H1 (cell line): Measurements from ENCODE around the gene SLC12A7. TPM values are rescaled to one million over a fixed set of nuclear protein-coding genes. Genes with fewer than 3 reads are reported as not detected.

Source experiments
- CTCF ChIA-PET: fragments of 300-600 bp; sonication (Branson Sonifier 250); formaldehyde crosslinking; loops from one replicate; lab custom pipeline; 2021; ENCODE audit not compliant: partially characterized antibody; lab: Charles Lee
- POLR2A ChIA-PET: fragments of 300-600 bp; sonication (Branson Sonifier 250); formaldehyde crosslinking; loops from one replicate; lab custom pipeline; 2021; ENCODE audit warnings: inconsistent platforms; ENCODE audit not compliant: partially characterized antibody; lab: Charles Lee
- DNase-seq, 2 experiments: peaks; one replicate each; pipeline versions ENCODE4 v3.0.0 to v3.0.0-alpha.2; 2010 to 2022; ENCODE audit warnings: low spot score in 2 of 2, low read depth in 1 of 2, mixed read lengths in 1 of 2
- FAIRE-seq: peaks from 2 replicates; lab custom pipeline; 2011; peaks lifted over from hg19 to GRCh38; lab: Jason Lieb, UNC
- H2AFZ ChIP-seq: 2 replicates; pipeline ENCODE4 v1.8.1; 2012; ENCODE audit warnings: low read length, inconsistent platforms
- H2AK5ac ChIP-seq: 2 replicates; pipeline ENCODE4 v1.6.1; 2013; ENCODE audit warnings: low read depth, low read length
- H2BK120ac ChIP-seq: replicated peaks from 2 replicates; pipeline ENCODE3; 2013; ENCODE audit warnings: low read depth, low read length, inconsistent platforms
- H2BK12ac ChIP-seq: 2 replicates; pipeline ENCODE4 v1.6.1; 2013; ENCODE audit warnings: low read depth, low read length
- H2BK15ac ChIP-seq: 2 replicates; pipeline ENCODE4 v1.6.1; 2013; ENCODE audit warnings: low read length
- H2BK20ac ChIP-seq: 2 replicates; pipeline ENCODE4 v1.6.1; 2013; ENCODE audit warnings: low read length
- H2BK5ac ChIP-seq: 2 replicates; pipeline ENCODE4 v1.6.1; 2013; ENCODE audit warnings: low read depth, low read length
- H3K14ac ChIP-seq: 2 replicates; pipeline ENCODE4 v1.6.1; 2013; ENCODE audit warnings: inconsistent platforms; ENCODE audit not compliant: insufficient read length
- H3K18ac ChIP-seq: 2 replicates; pipeline ENCODE4 v1.6.1; 2013; ENCODE audit warnings: low read length; ENCODE audit errors: extremely low read depth
- H3K23ac ChIP-seq: 2 replicates; pipeline ENCODE4 v1.6.1; 2013; ENCODE audit warnings: inconsistent platforms; ENCODE audit not compliant: insufficient read length
- H3K23me2 ChIP-seq: 2 replicates; pipeline ENCODE4 v1.6.1; 2013; ENCODE audit warnings: low read depth, low read length
- H3K27ac ChIP-seq: 2 replicates; pipeline ENCODE4 v1.6.1; 2011; ENCODE audit warnings: low read depth, low read length, inconsistent platforms
- H3K27me3 ChIP-seq, 4 experiments: replicated peaks in 1 of 4; 1 replicate in 1 of 4; 2 replicates in 3 of 4; pipeline versions ENCODE4 v1.6.1 to v1.8.1; 2011 to 2013; ENCODE audit warnings: low read length in 3 of 4, mild to moderate bottlenecking in 3 of 4, inconsistent platforms in 2 of 4, mixed read lengths in 2 of 4, moderate library complexity in 1 of 4; ENCODE audit not compliant: control insufficient read depth in 3 of 4, insufficient read depth in 3 of 4; ENCODE audit errors: extremely low read depth in 1 of 4
- H3K36me3 ChIP-seq, 4 experiments: 2 replicates each; pipeline versions ENCODE4 v1.6.1 to v1.8.1; 2011 to 2013; ENCODE audit warnings: mild to moderate bottlenecking in 4 of 4, low read length in 3 of 4, moderate library complexity in 2 of 4, control low read depth in 1 of 4, inconsistent platforms in 1 of 4; ENCODE audit not compliant: insufficient read depth in 4 of 4, control insufficient read depth in 2 of 4
- H3K4ac ChIP-seq: replicated peaks from 2 replicates; pipeline ENCODE3; 2013; ENCODE audit warnings: low read length, low read depth, mixed read lengths, inconsistent platforms; ENCODE audit not compliant: insufficient read length
- H3K4me1 ChIP-seq, 4 experiments: replicated peaks in 1 of 4; 1 replicate in 1 of 4; 2 replicates in 3 of 4; pipeline versions ENCODE4 v1.6.1 to v1.8.1; 2011 to 2013; ENCODE audit warnings: low read length in 3 of 4, inconsistent platforms in 2 of 4, mixed read lengths in 1 of 4; ENCODE audit not compliant: insufficient read depth in 4 of 4, control insufficient read depth in 3 of 4
- H3K4me2 ChIP-seq, 2 experiments: 2 replicates each; pipeline versions ENCODE4 v1.6.1 to v1.8.1; 2011 to 2013; ENCODE audit warnings: low read depth in 2 of 2, low read length in 2 of 2, control low read depth in 1 of 2, inconsistent platforms in 1 of 2, mild to moderate bottlenecking in 1 of 2; ENCODE audit not compliant: insufficient read depth in 1 of 2
- H3K4me3 ChIP-seq, 4 experiments: fragments of 200-600, 300-600 bp in 1 of 4; sonication (generic), shearing (Covaris generic), sonication (Bioruptor Twin) in 1 of 4; 2 replicates each; pipeline versions ENCODE4 v1.5.1 to v1.8.1; 2011 to 2016; ENCODE audit warnings: low read length in 4 of 4, low read depth in 3 of 4, control low read depth in 2 of 4, inconsistent platforms in 2 of 4, mild to moderate bottlenecking in 2 of 4, mixed read lengths in 1 of 4, moderate library complexity in 1 of 4; ENCODE audit not compliant: insufficient read depth in 2 of 4; ENCODE audit errors: extremely low read depth in 1 of 4
- H3K56ac ChIP-seq: replicated peaks from 2 replicates; pipeline ENCODE3; 2013; ENCODE audit warnings: low read depth, mild to moderate bottlenecking, mixed read lengths, low read length, inconsistent platforms; ENCODE audit not compliant: insufficient read length
- H3K79me1 ChIP-seq: 2 replicates; pipeline ENCODE4 v1.6.1; 2013; ENCODE audit warnings: low read depth, low read length, control low read depth
- H3K79me2 ChIP-seq, 2 experiments: 2 replicates each; pipeline versions ENCODE4 v1.6.1 to v1.8.1; 2012 to 2013; ENCODE audit warnings: low read length in 2 of 2, mild to moderate bottlenecking in 2 of 2, inconsistent platforms in 1 of 2; ENCODE audit not compliant: insufficient read depth in 2 of 2, control insufficient read depth in 1 of 2
- H3K9ac ChIP-seq, 4 experiments: replicated peaks in 1 of 4; 1 replicate in 1 of 4; 2 replicates in 3 of 4; pipeline versions ENCODE4 v1.6.1 to v1.8.1; 2011 to 2013; ENCODE audit warnings: low read depth in 3 of 4, low read length in 3 of 4, control low read depth in 2 of 4, mild to moderate bottlenecking in 2 of 4, moderate library complexity in 2 of 4, inconsistent platforms in 1 of 4; ENCODE audit errors: extremely low read depth in 1 of 4
- H3K9me3 ChIP-seq, 2 experiments: 2 replicates each; pipeline versions ENCODE4 v1.6.1 to v1.8.1; 2012 to 2013; ENCODE audit warnings: mild to moderate bottlenecking in 2 of 2, moderate library complexity in 2 of 2, control low read depth in 1 of 2, inconsistent platforms in 1 of 2, low read depth in 1 of 2, low read length in 1 of 2, mixed read lengths in 1 of 2; ENCODE audit not compliant: insufficient read depth in 2 of 2
- H4K20me1 ChIP-seq, 2 experiments: replicated peaks in 1 of 2; 2 replicates each; pipeline versions ENCODE3 to v1.8.1; 2011 to 2013; ENCODE audit warnings: inconsistent platforms in 2 of 2, low read length in 2 of 2, mild to moderate bottlenecking in 1 of 2; ENCODE audit not compliant: insufficient read depth in 2 of 2, control insufficient read depth in 1 of 2
- H4K5ac ChIP-seq: 2 replicates; pipeline ENCODE4 v1.6.1; 2013; ENCODE audit warnings: low read length, low read depth, mixed read lengths, inconsistent platforms; ENCODE audit not compliant: insufficient read length
- H4K8ac ChIP-seq: 2 replicates; pipeline ENCODE4 v1.8.0; 2013; ENCODE audit warnings: mild to moderate bottlenecking, moderate library complexity, low read length, inconsistent platforms; ENCODE audit not compliant: insufficient read depth; ENCODE audit errors: extremely low read depth
- H4K91ac ChIP-seq: replicated peaks from 2 replicates; pipeline ENCODE3; 2013; ENCODE audit warnings: low read length, mixed read lengths, inconsistent platforms; ENCODE audit not compliant: insufficient read length
- ASH2L ChIP-seq: fragments of 200-600, 300-600 bp; sonication (generic); IDR thresholded peaks from one replicate; pipeline ENCODE4 v1.7.1; 2017; ENCODE audit warnings: low read length
- CEBPB ChIP-seq: IDR thresholded peaks from 2 replicates; pipeline ENCODE4 v1.6.1; 2012; ENCODE audit warnings: low read depth, low read length
- CREB1 ChIP-seq: IDR thresholded peaks from 2 replicates; pipeline ENCODE4 v1.6.1; 2012; ENCODE audit warnings: inconsistent platforms
- EP300 ChIP-seq, 2 experiments: IDR thresholded peaks; 1 replicate in 1 of 2; 2 replicates in 1 of 2; pipeline ENCODE4 v1.6.1; 2011 to 2012; ENCODE audit warnings: low read depth in 2 of 2, low read length in 2 of 2, mild to moderate bottlenecking in 2 of 2, borderline replicate concordance in 1 of 2, inconsistent platforms in 1 of 2, moderate library complexity in 1 of 2
- EZH2 ChIP-seq: fragments of 200-600 bp; sonication (generic); IDR thresholded peaks from 2 replicates; pipeline ENCODE4 v1.7.1; 2012; ENCODE audit warnings: low read depth, mild to moderate bottlenecking, moderate library complexity, low read length, inconsistent platforms; ENCODE audit not compliant: severe bottlenecking
- HDAC6 ChIP-seq: IDR thresholded peaks from one replicate; pipeline ENCODE4 v1.7.1; 2012; ENCODE audit warnings: low read depth, mild to moderate bottlenecking, inconsistent platforms, low read length, moderate library complexity
- POU5F1 ChIP-seq: IDR thresholded peaks from 2 replicates; pipeline ENCODE4 v1.6.1; 2011; ENCODE audit warnings: low read depth, mild to moderate bottlenecking, low read length, moderate library complexity
- RFX5 ChIP-seq: IDR thresholded peaks from 2 replicates; pipeline ENCODE4 v1.6.1; 2011; ENCODE audit warnings: low read depth, low read length, improper control_type of control experiment, borderline replicate concordance
- SAP30 ChIP-seq: fragments of 300-600 bp; sonication (generic); IDR thresholded peaks from 2 replicates; pipeline ENCODE4 v1.7.1; 2012; ENCODE audit warnings: low read length, moderate library complexity, mild to moderate bottlenecking, inconsistent platforms; ENCODE audit not compliant: insufficient read depth, insufficient replicate concordance
- SP1 ChIP-seq: IDR thresholded peaks from 2 replicates; pipeline ENCODE4 v1.6.1; 2011; ENCODE audit warnings: low read depth, low read length
- TCF12 ChIP-seq: IDR thresholded peaks from 2 replicates; pipeline ENCODE4 v1.6.1; 2011; ENCODE audit warnings: low read depth, mild to moderate bottlenecking, low read length
- TEAD4 ChIP-seq: IDR thresholded peaks from 2 replicates; pipeline ENCODE4 v1.6.1; 2012; ENCODE audit warnings: low read depth, low read length, inconsistent platforms, mixed read lengths
- WGBS, 2 experiments: shearing (Covaris generic) in 1 of 2; methylation state at CpG; one replicate each; pipeline versions ENCODE4 v1.1.6 to v1.1.7; 2013 to 2015; ENCODE audit warnings: low lambda C conversion rate in 2 of 2, mixed read lengths in 2 of 2, inconsistent platforms in 1 of 2, low coverage in 1 of 2, missing lambda C conversion rate in 1 of 2; ENCODE audit not compliant: insufficient replicate concordance in 2 of 2, insufficient coverage in 1 of 2, insufficient read length in 1 of 2; ENCODE audit errors: extremely low coverage in 1 of 2, missing lambda C conversion rate in 1 of 2; 5-methylcytosine and 5-hydroxymethylcytosine counted together
- polyA plus RNA-seq, 7 experiments: library from polyadenylated mRNA; depleted of rRNA in 3 of 7; stranded (reverse) in 5 of 7; unstranded in 2 of 7; fragments of >200 nt in 5 of 7; fragments of 200-250 nt in 2 of 7; gene quantifications; 1 replicate in 5 of 7; 2 replicates in 1 of 7; 4 replicates in 1 of 7; pipeline versions ENCODE4 v1.2.1 to v1.2.3, GENCODE V29; 2011 to 2013; ENCODE audit warnings: missing spikeins in 2 of 7, mixed read lengths in 2 of 7
- total RNA-seq: library from RNA; stranded (reverse); fragmentation: NEBNext Ultra II Directional; extraction: Animal tissue kit (Norgen Biotek cat#: 25700); gene quantifications from 2 replicates; pipeline ENCODE4 v1.2.1, GENCODE V29; 2021
- TF ChIP-seq, protein P1 (sequence below): IDR thresholded peaks from 2 replicates; pipeline ENCODE4 v1.6.1; 2012; ENCODE audit warnings: inconsistent platforms

SLC12A7 gene
- total and polyA plus RNA-seq, 2 of the 8 experiments (the other 6 are each of a cell fraction or from before 2014, with no cell fraction given), result 23.5 to 39.7 TPM

- peak overlapping the region; percentile 84; the same call in 1 of the 2 replicates for H4K8ac ChIP-seq
- H3K27ac ChIP-seq, result no peak overlapping the region
- POLR2A ChIA-PET, result interaction anchor here (1.4 kb wide), 1 partner anchor 19 kb away, joined by 3 read pairs; no protein-coding TSS in a partner anchor
- TF ChIP-seq POU5F1 (no peak), CEBPB (no peak), HDAC6 (no peak), EZH2 (no peak), EP300 (IDR thresholded peaks at IDR 0.05; ENCODE audit: borderline replicate concordance in 1 of 2, low read depth in 2 of 2, low read length in 2 of 2) (no peak), TCF12 (no peak), ASH2L (no peak), TEAD4 (no peak), SP1 (no peak), CREB1 (no peak), RFX5 (no peak), SAP30 (no peak)
- TF ChIP-seq, protein P1, sequence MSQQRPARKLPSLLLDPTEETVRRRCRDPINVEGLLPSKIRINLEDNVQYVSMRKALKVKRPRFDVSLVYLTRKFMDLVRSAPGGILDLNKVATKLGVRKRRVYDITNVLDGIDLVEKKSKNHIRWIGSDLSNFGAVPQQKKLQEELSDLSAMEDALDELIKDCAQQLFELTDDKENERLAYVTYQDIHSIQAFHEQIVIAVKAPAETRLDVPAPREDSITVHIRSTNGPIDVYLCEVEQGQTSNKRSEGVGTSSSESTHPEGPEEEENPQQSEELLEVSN, result no peak
These were observed 81.8 kb downstream of the SLC12A7 start for GRCh38 chr5:1029945-1030625.

More at GRCh38 chr5:1029945-1030625, 81.8 kb downstream of the SLC12A7 start:
- H4K91ac ChIP-seq, result no peak overlapping the region
- no peak for DNase-seq
- no peak overlapping the region for H4K5ac ChIP-seq
- H3K23me2 ChIP-seq, result no peaks in the 10 kb centered on the region
- no peak overlapping the region for H3K9ac ChIP-seq
- no peaks in the 10 kb centered on the region for H3K9me3 ChIP-seq
- CTCF ChIA-PET, result interaction anchor here (0.6 to 3.5 kb wide), 7 partner anchors 11 to 137 kb away, joined by 3 to 16 read pairs (median 4); partner anchors contain the start of gene NKD2
- H3K27me3 ChIP-seq, result no peaks in the 10 kb centered on the region
- WGBS, 2 experiments, result 85% methylated on average over 9 of the region's 10 CpGs; no CpG with 5 or more reads in 1 of the 2 experiments
- peak overlapping the region; percentile 48; the same call in 1 of the 2 replicates for H2BK20ac ChIP-seq
- no peak overlapping the region; the same call in 1 of the 2 replicates for H2AK5ac ChIP-seq
- no peak overlapping the region for H2BK5ac ChIP-seq
- no peak overlapping the region for H2BK15ac ChIP-seq
- H3K4me1 ChIP-seq, result peaks cover 0 to 3% (median 1%) of the 10 kb centered on the region in 4 experiments; a peak in 3 of 7 replicates
- no peaks in the 10 kb centered on the region for H3K79me1 ChIP-seq
- no peak overlapping the region for H2AFZ ChIP-seq
- FAIRE-seq, result no peak
- H3K18ac ChIP-seq, result no peak overlapping the region
- H3K36me3 ChIP-seq, result no peaks in the 10 kb centered on the region
- no peak overlapping the region for H3K23ac ChIP-seq
- H3K56ac ChIP-seq, result no peak overlapping the region
- H3K4ac ChIP-seq, result no peak overlapping the region
- no peak overlapping the region for H3K4me3 ChIP-seq
- no peaks in the 10 kb centered on the region for H3K79me2 ChIP-seq
- H4K20me1 ChIP-seq, result no peaks in the 10 kb centered on the region
- no peak overlapping the region for H2BK12ac ChIP-seq
- H3K14ac ChIP-seq, result no peak overlapping the region
- no peak overlapping the region for H3K4me2 ChIP-seq
- H2BK120ac ChIP-seq, result no peak overlapping the region
